GM18502 (cell line): ENCODE results near the gene RNASE8.

ENCODE experiments used
- ATAC-seq: cut with Tn5 transposase; IDR thresholded peaks from one replicate; pipeline ENCODE4 v1.9.1; 2021; ENCODE audit warnings: mild to moderate bottlenecking; ENCODE audit not compliant: unreplicated experiment, poor library complexity

Gene RNASE8

DNA sequence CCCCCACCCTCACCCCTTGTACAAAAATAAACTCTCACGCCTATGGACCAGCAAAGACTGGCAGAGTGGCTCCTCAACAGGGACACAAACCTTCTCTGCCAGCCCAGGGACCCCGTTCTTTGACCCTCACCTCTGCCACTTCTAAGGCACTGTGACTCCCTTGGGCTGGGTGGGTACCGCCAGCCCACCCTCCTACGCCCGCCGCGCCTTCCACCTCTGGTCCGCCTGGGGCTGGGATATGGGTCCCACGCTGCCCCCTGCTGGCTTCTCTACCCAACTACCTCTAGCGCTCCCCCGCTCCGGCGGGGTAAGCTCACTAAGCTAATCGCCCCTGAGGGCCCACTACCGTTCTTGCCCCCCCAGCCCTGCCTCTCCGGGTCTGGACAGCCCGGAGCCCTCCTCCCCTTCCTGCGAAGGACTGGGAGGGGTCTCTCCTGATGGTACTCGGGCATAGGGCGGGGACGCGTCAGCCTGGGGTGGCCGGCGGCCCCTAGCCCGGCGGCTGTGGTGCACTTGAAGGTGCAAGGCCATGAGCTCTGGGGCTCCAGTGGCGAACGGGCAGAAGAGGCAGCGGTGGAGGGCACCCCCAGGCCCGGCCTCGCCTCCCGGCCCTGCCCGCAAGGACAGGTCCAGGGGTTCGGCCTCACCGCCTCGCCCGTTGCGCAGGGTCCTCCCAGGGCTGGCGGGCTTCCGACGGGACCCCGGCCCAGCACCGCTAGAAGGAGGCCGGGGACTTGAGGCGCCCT, 32.7 kb downstream of the RNASE8 start:
- no peak for ATAC-seq

DNA sequence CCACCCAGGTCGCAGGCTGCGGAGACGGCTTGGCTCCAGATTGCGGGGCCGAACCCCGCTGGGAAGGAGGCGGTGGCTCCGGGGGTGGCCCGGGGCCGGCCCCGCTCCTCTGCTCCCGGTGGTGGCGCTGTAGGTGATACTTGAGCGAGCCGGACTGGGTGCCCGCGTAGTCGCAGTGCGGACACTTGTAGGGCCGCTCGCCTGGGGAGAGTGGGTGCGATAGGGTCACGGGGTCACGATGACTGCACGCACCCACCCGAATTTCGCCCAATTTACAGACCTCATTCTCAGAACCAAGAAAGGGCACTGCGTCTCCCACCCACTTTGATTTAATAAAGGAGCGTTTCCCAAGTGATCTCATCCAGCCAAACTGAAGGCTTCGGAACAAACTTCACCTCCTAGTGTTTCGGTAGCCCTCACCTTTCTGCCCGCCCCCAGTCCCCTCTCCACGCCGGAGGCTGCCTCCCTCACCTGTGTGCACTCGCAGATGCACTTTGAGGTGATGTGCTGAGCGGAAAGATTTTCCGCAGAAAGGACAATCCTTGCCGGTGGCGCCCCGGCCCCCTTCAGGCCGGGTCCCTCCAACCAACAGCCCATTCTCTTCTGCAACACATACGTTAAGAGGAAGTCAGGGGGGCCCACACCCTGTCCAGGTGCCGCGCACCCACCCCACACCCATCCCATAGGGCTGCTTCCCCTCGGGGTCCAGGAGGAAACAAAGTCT, 33.5 kb downstream of the RNASE8 start:
- ATAC-seq: no peak

DNA sequence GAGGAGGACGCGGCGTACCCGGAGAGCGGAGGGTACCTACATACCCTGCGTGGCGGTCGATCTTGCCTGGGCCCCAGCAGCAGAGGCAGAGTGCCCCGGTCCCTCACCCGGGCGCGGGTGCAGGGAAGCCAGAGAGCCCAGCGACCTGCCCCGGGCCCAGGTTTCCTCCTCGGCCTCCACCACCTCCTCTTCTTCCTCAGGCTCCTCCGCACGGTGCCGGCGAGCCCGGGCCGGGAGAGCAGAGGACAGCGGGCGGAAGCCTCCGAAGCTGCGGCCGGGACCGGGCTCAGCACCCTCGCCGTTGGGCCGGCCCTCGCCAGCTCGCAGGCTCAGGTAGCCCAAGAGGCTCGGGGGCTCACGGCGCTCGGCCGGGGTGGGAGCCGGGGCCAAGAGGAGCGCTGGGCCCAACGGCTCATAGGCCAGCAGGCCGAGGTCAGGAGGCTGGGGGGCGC, 34.2 kb downstream of the RNASE8 start:
- ATAC-seq: no peak

DNA sequence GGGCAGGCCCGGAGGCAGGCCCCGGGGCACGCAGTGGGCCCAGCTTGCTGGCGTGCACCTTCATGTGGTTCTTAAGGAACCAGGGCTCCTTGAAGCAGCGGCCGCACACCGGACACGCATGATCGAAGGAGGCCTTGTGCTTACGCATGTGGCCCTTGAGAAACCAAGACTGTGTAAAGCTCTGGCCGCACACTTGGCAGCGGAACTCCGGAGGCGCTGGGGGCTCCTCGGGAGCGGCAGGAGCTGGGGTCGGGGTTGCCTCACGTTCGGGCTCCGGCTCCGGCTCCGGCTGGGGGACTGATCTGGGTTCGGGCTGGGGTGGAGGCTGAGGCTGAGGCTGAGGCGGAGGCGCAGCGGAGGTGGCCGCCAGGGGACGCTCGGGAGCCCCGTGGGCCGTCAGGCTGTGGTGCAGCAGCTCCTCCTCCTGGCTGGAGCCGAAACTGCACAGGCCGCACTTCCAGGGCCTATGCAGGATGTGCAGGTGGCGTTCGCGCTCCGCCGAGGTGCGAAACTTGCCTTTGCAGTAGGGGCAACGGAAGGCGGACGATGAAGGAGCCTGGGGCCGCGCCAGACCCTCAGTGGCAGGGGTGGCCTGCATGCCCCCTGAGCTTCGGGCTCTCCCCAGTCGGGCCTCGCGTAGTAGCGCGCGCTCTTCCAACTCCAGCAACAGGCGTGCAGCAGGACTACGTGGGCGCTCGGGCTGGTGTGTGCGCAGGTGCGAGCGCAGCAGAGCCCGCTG, 34.8 kb downstream of the RNASE8 start:
- ATAC-seq: peak; percentile 92

DNA sequence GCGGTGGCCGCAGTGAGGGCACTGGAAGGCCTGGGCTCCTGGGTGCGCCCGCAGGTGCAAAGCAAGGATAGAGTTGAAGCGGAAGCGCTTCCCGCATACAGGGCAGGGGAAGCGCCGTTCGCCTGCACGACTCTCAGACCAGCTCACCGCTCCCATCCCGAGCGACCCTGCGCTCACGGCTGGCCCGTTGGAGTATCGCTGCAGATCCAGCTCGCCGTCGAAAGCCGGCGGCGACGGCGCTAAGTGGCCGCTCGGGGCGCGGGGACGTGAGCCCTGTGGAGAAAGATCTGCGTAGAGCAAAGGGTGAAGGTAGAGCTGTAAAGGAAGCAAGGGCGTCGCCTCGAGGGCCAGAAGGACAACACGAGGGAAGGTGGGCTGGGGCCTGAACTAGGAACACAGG, 35.4 kb downstream of the RNASE8 start:
- ATAC-seq: no peak

DNA sequence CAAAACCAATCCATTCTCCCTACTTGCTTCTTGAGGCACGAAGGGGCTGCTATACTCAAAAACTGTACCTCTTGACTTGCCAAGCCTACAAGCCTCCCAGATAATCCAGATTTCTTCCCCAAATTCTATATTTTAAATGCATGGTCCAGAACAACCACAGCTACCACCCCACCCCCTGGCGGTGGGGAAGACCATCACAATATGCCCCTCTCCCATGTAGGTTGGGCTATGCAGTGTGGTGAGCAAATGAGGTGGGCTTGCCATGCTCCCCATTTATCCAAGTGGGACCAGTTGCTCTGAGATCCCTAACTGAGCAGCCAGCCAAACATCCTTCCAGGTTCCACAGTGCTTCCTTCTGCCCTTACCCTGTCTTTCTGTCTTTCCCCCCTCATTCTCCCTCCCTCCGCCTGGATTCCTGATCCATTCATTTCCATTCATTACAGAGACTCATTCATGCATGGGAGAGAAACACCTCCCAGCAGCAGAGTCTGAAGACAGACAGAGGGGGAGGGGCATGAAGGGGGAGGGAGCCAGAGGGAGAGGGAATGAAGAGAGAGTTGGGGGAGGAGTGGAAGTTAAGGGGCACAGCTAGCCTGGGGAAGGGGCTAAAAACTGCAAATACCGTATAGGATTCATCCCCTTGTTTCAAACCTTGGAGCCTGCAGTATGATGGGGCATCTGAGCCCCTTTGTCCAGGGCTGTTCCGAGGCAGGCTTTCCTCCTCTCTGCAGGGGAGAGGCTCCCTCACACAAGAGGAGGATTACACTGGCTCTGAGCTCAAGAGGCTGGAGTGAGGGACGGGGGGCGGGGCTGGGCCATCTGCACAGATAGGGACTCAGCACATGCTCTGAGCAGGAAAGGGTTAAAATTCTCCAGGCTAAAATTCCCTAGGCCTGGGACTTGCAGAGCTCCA, 36.4 kb downstream of the RNASE8 start:
- ATAC-seq: no peak

DNA sequence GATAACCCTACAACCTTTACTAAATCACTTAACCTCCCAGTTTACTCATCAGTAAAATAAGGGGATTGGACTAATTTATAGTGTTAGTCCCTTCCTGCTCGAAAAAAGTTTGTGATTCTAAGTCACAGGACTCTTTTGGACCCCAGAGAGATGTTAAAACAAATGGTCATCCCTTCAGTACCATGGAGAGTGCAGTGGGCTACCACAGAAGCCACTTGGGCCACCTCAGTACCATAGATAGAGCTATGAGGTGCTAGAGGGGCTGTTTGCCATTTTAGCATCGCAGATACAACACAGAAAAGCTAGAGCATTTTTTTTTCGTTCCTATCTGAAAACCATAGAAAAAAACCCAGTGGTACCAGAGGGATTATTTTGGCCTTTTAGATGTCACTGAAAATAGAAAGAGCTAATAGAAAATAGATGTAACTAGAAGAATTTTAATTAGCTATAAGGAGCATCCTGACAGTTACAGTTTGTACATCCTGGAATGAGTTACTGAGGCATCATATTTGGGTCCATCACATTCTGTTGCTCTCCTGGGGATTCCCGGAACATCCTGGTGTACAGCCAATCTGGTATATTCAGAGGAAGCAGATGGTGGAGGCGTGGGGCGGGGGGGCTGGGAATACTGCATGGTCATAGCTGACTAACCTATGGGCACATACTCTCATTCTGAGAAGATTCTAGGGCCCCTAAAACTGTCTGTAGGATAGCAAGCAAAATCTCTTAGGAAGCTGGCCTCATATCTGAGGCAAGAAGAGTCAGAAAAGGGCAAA, 38.0 kb downstream of the RNASE8 start:
- ATAC-seq: no peak

DNA sequence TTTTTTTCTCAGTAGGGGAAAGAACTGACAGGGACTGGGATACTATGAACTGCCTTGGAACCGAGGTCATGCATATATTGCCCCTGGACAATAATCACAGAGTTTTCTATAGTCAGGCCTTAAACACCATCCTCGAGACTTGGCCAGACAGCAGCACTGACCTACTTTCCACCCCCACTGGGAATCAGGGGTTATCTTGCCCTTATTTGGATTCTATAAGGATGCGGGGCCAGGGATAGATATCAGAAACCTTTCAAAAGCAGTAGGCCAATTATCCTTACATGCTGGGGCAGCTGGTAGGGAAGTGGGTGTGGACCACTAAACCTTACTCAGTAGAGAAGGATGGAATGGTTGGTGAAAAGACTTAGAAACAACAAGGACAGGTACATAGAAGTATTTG, 38.8 kb downstream of the RNASE8 start:
- no peak for ATAC-seq

DNA sequence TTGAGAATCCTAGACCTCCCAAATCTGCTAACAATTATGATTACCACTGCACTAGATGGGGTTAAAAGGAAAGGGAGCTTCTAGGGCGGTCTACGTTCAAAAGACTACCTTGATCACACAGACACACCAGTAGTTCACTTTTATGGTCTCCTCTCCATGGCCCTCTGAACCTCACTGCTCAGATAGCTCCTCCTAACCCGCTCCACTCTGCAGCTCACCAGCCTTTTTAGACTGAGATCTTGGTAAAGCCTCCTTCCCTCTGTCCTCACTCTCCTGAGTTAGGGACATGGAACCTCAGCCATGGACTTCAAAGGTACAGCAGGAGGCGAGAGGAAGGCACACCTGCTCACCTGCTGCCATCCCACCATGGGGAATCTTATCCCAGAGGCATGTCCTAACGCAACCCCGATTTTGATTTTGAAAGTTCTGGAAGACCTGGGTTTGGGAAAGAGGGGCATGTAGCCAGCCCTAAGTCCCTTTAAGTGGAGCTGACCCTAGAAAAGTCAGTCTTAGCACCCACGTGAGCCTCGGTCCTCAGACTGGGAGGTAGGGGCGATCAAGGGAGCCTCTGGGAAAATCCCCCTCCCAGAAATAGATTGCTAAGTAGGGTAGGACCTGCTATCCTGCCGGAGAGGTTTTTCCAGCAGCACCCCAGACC, 39.5 kb downstream of the RNASE8 start:
- ATAC-seq: no peak

DNA sequence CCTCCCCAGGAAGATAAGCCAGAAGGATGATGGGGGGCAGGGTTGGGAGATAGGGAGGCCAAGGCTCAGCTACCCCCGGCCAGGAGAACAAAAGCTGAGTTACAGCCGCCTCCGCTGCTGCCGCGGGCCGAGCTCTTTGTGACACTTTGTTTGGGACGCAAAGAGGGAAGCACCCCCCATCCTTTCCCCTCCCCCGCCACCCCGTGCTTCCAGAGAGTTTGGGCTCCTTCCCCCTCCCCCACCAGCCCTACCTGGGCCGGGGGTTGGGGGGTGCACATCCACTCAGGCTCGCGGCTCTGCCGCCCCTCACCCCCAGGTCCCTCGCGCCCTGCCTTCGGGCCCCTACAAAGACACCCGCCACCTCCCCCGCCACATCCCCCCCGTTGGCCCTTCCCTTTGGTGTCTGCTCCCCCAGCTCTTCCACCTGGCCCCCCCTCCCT, 40.0 kb downstream of the RNASE8 start:
- ATAC-seq: no peak

DNA sequence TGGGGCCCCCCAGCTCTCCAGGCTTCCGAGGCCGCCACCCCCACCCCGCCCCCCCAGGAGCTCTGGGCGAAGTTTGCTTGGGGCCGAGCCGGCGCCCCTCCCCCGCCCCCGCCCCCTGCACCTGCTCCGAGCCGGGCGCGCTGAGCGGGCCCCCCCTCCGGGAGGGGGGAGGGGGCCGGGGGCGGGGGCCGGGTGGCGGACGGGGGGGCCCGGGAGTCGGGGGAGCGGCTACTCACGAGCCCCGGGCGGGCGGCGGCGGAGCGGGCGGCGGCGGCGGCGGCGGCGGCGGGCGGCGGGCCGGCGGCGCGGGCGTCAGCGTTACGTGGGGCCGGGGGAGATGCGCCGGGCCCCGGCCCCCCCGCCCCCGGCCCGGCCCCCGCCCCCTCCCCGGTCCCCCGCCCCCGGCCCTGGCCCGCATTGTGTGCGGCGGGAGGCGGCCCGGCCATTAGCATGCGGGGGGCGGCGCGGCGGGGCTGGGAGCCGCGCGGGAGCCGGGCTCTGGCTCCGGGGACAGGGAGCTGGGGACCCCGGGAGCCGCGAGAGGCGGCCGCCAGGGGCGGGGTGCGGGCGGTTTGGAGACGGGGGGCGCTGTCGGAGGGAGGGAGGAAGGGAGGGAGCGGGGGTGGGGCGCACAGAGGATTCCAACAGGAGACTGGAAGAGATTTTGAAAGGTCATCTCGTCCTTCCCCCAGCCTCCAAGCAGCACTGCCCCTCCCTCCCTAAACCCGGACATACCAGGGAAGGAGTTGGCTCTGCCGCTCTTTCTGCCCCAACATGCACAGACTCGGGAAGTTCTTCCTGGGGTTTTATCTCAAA, 40.7 kb downstream of the RNASE8 start, which contains the start of gene ZNF219:
Gene ZNF219 (minus strand): TSS at position 580 of the 816 bp plus-strand sequence. CDS start 5,064 bp downstream, outside the sequence.
- ATAC-seq: no peak

DNA sequence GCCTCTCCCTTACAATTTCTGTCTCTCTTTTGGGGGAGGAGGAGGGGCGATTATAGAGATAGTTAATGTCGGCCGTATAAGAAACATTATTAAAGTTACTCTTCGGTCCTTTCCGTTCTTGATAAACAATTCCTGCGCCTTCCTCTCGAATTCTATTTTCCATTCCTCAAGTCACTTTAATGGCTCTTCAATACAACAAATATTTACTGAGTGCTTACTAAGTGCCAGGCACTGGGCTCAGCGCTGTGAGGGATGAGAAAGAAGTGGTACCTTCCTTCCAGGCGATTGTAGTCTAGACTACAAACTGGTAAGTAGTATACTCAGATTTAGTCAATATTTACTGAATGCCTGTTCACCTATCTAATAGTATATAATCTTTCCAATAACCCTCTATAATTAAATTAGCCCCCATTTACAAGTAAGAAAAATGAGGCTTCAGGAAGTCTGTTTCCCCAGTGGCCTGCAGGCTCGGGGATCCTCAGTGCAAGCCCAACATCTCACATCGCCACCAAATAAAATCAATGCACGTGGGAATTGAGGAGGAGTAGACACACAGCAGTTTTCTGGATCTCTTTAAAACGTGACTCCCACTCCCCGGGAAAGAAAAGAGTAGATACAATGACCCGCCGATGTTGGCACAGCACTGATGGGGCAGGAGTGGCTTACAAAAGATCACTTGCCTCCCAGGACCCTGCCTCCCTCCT, 41.4 kb downstream of the RNASE8 start:
- no peak for ATAC-seq

DNA sequence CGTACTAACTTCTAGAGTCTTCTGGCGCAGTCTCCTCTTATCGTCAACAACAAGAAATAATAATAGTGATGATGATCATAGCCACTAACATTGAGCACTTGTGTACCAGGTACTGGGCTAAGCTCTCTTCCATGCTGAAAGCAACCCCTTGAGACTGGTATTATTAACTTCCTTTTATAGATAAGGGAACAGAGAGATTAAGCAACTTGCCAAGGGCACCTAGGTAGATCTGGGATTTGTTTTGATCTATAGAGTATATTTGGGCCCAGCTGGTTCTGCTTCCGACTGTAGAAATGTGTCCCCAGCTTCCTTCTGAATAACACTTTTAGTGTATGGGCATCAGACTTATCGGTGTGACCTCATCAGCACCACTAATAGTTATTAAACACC, 42.0 kb downstream of the RNASE8 start:
- no peak for ATAC-seq

DNA sequence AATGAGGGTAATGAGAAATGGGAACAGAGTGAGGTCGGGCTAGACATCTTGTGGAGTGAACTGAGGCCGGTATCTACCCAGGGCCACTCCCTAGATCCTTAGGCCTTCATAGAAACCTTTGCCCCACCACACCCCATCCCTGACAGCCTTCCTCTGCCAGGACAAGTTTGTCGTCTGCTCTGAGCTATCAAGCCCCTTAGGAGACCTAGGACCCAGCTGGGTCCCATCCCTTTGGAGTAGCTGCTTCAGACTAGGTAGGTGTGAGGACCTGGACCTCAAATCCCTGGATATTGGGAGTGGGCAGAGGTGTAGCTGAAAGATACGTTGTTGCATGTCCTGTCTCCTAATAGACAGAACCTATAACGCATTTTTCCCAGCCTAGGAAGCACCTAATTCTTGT, 43.3 kb downstream of the RNASE8 start, which contains the start of gene TMEM253:
Gene TMEM253 (plus strand): TSS at position 136 of the 400 bp plus-strand sequence. CDS start 278 bp downstream, outside the sequence.
- no peak for ATAC-seq

DNA sequence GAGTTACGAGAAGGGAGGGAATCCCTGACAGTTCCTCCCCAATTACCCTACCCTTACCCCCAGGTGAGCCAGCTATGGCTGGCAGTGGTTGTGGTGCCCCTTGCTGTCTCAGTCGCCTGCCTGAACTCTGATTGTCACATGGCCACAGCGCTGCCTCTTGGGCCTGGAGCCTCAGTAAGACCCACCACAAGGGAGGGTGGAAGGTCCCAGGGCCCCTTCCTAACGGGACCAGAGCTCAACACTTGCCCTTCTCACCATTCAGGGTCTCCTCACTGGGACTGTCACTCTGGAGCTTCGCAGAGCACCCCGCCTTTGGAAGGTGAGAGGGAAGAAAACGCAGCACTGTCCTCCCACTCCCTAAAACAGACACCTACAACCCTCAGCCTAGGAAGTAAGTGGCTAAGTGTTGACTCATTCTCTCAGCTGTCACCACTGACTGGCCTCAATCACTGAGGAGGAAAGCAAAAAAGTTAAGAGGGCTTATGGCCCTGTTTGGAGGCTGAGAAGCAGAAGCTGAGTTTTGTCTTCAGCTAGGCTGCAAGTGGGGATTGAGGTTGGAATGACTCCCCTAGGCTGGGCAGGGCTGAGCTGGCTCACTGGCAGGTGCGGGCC, 44.3 kb downstream of the RNASE8 start:
- no peak for ATAC-seq

DNA sequence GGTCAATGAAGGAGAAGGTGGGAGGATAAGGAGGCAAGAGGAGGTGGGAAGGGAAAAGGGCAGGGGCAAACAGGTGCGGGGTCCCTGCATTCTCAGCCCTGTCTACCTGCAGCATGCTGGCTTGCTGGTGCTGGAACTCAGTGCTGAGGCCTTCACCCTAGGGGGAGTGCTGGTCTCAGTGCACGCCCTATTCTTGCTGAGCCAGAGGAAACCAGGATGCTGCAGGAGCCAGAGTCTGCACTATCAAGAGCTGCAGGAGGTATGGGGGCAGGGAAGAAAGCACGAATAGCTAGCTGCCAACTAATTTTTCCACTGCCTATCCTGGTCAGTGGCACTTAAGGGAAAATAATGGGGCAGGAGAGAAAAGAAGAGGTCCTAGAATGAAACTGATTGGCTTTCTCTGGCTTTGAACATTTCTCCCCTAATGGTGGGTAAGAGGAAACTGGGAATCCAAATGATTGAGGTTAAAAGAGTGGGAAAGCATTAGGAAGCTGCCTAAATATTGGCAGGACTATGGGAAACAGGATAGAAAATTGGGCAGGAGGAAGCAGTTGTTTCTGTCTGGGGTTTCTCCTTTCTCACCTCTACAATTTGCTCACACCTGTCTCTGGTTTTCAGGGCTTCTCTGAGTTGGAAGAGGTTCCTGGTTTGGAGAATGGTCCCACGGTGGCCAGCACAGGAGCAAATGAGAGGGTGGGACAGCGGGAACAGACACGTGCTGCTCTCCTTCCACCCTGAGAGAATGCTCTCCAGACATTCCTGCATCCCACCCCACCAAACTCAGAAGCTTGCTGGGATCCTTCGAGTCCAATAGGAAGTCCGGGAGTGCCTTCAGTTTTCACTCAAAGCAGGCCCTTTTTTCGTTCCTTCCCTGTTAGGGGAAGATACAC, 45.1 kb downstream of the RNASE8 start:
- ATAC-seq: no peak
